Measurements from ENCODE around the gene USP14.
A peak's percentile ranks its signal among the peaks of the same experiment; 100 is the strongest.

Gene USP14

DNA sequence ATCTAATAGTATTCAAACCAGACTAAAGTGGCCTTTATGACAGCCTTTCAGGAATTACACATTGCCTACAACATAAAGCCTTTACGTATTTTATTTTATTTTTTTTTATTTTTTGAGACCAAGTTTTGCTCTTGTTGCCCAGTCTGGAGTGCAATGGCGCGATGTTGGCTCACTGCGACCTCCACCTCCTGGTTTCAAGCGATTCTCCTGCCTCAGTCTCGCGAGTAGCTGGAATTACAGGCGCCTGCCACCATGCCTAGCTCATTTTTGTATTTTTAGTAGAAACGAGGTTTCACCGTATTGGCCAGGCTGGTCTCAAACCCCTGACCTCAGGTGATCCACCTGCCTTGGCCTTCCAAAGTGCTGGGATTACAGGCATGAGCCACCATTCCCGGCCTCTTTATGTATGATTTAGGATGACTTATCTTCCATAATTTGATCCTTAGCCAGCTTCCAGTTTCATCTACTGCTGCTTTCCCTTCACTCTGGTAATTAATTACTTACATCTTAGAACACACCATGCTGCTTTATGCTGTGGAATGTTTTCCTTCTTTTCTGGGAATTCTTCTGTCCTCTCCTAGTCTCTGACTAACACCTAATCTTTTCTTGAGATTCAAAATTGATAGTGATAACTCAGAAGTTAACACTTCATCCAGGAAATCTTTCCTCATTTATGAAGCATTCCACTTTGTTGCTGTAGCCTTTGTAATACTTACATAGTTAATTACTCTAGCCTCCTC lies 2.6 kb downstream of the USP14 start:
- no peak for DNase-seq

DNA sequence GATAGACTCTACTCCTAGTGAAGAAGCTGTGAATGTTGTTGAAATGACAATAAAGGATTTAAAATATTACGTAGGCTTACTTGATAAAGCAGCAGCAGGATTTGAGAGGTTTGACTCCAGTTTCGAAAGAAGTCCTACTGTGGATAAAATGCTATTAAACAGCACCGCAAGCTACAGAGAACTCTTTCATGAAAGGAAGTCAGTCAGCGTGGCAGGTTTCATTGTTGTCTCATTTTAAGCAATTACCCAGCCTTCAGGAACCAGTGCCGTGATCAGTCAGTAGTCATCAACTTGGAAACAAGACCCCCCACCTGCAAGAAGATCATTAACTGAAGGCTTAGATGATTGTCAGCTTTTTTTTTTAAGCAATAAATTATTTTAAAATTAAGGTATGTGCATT lies 14.0 kb downstream of the USP14 start:
- no peak for DNase-seq

DNA sequence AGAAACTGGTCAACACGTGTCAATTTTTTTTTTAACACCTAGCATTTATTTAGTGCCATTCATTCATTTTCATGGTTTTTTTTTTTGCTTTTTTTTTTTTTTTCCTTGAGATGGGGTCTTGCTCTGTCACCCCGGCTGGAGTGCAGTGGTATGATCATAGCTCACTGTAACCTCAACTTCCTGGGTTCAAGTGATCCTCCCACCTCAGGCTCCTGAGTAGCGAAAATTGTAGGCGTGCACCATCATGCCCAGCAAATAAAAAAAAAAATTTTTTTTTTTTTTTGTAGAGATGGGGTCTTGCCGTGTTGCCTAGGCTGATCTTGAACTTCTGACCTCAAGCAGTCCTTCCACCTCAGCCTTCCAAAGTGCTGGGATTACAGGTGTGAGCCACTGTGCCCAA lies 21.1 kb downstream of the USP14 start:
- DNase-seq, result no peak

DNA sequence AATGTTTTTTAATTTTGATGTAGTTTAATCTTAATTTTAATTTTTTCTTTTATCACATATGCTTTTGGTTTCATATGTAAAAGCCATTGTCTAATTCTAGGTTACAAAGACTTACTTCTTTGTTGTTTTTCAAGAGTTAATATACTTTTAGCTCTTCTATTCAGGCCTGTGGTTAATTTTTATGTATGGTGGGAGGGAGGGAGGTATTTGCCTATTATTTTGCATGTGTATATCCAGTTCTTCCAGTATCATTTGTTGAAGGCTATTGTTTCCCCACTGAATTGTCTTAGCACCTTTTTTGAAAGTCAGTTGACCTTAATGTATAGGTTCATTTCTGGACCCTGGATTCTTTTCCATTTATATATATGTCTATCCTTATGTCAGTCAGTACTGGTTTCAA lies 23.4 kb downstream of the USP14 start:
- no peak for DNase-seq

DNA sequence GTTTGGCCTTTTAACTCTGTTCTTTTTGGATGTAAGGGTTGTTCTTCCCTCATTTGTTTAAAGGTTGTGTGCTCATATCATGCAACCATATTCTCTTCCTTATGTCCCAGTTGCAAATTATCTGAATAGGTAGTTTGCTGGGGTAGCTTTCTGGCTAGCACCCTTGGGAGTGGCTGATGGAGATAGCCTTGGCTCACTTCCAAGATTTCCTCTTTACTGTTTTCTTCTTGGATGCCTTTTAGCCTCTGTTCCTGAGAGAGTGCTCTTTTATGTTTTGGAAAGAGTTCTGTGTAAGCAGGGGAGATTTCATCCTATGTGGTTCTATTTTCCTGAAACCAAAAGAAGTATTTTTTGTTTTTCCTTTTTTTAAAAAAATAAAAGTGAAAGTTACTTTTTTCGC lies 25.4 kb downstream of the USP14 start:
- peak; percentile 64 for DNase-seq

DNA sequence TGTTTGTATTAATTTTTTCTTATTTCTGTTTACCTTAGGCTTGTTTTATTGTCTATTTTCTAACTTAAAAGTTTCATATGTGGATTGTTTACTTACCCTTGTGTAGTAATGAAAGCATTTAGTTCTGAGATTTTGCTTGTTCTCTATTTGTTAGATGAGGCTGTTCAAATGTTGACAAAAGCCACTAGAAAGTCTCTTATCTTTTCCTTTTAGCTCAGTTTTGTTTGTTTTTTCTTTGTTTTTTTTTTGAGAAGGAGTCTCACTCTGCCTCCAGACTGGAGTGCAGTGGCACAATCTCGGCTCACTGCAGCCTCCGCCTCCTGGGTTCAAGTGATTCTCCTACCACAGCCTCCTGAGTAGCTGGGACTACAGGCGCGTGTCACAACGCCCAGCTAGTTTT lies 30.9 kb downstream of the USP14 start:
- DNase-seq, result no peak

DNA sequence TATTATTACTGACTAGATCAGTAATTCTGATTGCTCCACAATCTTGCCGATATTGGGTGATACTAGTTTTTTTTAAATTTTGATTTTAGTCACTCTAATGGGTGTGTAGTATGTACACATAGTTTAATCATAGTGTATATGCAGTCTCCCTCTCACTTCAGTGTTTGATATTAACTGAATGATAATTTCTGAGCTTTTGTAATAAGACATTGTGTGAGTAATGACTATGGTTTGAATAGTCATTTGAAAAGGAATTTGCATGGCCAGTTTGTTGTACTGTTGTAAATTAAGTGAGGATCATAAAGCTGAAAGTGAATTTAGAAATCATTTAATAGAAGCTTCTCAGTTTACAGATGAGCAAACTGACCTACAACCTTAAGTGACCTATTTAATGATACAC lies 33.4 kb downstream of the USP14 start:
- DNase-seq, result no peak

DNA sequence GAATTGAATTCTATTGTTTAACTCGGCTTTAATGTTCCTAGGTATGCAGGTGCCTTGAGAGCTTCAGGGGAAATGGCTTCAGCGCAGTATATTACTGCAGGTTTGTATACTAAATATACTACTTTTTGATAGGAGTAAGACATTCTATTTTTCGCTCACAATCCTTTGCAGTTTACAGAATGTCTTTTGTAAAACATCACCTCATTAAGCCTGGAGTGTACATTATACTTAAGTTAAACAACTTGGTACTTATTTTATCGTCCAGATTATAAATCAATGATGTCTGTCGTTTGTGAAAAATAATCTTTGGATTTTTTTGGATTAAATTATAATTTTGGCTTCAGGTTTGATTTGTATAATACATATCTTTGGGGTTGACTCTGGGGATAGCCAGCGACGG lies 34.4 kb downstream of the USP14 start:
- no peak for DNase-seq

DNA sequence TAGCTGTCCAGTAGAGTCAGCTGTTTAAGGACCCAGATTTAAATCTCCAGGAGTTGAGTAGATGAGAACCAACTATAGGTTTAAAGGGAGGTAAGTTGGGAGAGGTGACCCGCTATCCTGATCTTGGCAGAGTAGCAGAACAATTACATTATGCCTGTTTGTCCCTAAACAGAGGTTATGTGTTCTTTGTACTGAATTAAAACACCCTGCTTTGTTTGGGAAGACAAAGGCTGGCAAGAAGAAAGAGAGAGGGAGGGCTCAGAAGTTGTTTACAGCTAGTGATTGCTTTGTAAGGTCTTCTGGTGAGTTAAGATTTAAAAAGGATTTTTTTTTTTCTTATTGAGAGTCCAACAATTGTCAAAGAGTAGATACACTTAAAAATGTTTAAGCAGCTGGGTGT lies 37.3 kb downstream of the USP14 start:
- no peak for DNase-seq

DNA sequence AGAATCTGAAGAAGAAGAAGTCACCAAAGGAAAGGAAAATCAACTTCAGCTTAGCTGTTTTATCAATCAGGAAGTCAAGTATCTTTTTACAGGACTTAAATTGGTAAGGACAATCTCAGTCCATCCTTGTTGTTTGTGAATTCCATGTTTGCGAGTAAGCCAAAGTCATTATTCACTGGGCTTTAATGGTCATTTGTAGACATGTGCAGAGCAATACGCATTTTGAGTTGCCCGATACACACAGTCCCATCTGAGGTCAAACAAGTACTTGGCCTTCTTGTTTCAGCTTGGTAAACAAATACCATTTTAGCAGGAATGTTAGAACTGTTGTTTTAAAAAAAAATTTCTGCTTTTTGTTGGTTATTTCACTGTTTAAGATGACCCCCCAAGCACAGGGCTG lies 40.9 kb downstream of the USP14 start:
- no peak for DNase-seq

DNA sequence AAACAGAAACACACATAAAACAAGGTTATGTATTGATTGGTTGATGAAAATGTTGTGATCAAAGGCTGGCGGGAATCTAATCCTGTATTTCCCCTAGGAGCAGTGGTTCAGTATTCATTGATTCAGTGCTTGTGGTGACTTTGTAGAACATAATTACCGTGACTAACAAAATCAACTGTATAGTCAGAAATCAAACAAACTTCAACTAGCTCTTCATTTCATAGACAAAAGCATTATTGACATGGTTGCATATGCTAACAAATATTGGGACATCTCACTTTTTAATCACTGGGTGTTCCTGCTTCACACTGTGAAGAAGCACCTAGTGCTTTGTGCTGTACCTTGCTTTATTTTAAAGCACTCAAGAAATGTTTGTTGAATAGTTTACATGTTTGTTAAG lies 41.4 kb downstream of the USP14 start:
- DNase-seq, result no peak

DNA sequence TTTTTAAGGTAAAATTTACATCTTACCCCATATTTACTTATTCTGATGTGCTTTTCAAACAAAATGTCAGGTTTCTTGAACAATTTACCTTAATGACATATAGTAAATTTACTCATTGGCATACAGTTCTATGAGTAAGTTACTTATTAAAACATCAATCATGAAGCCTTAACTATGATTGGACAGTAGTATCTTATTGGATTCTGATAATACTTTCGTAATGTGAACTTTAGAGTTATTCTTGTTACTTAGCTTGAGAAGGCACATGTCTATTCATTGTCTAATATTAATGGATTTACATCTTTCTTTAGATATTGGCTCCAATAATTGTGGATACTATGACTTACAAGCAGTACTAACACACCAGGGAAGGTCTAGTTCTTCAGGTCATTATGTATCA lies 51.7 kb downstream of the USP14 start:
- no peak for DNase-seq

DNA sequence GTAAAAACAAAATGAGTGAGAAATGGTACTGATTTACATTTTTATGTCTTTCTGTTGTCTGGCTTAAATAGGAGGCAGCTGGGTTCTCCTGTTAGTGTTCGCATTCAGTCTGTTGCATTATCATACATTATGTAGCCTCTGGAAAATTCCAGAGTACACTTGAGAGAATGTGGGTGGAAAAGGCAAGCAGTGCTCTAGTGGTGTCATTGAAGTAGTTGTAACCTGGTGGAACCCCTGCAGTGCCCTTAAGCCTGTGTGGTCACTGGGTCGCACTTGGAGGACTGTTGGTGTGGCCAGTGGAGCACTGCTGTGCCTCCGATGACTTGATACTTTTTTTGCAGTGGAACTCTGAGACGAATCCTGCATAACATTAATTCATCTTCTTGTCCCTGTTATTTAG lies 52.4 kb downstream of the USP14 start:
- DNase-seq, result no peak

DNA sequence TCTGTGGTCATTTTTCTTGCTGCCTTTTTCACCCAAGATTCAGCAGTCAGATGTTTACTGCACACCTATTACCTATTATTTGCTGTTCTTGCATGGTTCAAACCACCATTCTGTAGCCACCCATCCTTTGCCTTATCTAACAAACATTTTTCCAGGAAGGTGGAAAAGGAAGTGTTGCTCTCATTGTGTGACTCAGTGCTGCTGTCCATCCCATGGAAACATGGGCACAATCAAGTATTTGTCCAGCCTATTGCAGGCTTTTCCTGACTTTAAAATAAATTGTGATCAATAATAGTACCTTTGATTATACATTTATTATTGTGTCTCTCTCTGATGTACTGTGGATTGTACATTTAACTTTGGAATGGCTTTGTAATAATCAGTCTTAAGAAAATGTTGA lies 53.2 kb downstream of the USP14 start:
- DNase-seq, result no peak

DNA sequence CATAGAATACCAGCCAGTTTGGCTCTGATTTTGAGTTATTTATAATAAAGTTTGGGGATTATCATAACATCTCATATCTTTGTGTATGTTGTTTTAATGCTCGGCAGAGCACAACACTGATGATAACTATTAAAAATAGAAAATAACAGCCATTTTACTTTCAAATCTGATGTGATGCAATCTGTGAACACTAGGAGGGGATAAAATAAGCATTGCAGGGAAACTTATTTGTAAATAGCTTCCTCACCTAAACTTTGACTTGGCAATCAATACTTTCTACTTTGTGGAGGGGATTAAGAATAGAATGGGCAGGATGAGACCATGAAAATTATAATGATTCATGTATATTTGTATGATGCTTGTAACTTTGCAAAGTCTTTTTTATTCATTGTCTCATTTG lies 54.4 kb downstream of the USP14 start:
- no peak for DNase-seq

DNA sequence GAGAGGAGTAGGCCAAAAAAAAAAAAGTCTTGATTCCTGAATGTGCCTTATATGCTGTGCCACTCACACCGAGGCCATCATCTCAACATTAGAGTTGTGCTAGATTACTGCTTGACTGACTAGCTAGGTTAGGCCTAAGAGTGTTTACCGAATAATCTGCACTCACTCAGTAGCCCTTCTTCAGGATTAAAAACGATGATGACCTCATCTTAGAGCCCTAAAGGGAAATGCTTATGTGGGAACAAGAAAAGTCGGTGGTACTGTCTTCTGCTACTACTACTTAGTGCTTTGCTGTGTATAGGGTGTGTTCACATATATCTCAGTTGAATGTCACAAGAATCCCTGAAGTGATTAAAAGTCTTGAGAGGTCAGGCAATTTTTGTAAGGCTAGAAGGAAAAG lies 55.1 kb downstream of the USP14 start:
- DNase-seq, result no peak

DNA sequence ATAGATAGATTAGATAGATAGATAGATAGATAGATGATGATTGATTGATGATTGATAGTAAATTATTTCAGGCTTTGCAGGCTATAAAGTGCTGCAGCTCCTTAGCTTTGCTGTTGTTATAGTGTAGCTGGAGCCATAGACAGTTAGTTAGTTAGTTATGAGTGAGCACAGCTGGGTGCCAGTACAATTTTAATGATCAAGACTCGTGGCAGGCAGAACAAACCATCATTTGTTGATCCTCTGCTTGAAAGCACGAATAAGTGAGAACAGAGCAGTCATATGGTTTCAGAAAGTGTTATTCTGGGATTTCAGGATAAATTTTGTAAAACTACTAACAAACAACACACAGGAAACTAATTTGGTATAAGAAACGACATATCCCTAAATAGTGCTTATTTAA lies 55.6 kb downstream of the USP14 start:
- no peak for DNase-seq

DNA sequence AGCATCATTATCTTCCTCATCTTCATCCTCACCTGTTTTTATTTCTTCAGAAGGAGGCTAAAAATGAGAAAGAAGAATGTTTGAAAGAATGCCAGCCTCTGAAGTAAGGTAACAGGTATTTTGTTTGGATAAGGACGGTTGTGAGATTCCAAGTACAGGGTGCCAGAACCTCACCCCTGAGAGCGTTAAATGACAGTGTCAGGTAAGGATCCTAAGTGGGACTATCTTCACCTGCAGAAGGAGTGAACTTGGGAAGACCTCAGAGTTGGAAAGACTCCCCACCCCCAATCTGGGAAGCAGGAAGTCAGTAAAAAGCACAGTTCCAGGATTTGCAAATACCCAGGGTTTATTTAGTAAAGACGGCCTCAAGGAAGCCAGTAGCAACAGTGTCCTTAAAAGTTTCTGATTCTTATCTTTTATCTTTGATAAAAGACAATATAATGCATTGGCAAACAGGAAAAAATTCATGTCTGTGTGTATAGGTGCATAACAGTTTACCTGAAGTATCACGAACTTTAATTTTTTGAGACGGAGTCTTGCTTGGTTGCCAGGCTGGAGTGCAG lies 57.2 kb downstream of the USP14 start:
- no peak for DNase-seq

DNA sequence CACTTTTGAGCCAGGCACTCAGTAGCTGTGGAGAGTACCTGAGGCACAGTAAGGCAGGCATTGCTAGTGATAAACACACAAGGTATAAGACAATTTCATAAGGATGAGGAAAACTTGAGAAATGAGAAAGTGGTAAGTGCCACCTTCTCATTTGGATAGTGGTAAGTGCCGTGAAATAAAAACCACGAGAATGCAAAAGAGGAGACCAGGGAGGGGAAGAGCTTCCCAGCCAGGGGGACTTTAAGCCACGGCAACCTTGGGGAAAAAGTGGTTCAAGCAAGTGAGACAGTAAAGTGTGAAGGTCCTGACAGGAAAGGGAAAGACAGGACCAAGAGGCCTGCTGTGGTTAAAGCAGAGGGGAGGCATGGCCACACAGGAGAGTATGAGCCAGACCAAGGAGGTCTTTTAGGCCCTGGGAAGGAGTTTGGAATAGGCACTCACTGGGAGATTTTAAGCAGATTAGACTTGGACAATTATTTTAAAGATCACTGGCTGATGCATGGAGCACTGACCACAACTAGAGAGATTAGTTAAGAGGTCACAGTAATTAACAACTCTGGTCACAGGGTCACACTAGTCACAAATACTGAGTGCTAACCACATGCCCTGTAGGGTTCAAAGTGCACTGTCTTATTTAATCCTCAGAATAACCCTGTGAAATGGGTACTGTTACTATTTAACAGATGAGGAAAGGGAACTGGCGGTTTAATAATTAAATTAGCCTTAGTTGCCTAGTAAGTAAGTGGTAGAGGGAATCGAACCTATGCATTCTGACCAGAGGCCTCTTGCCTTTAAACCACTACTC lies 59.4 kb downstream of the USP14 start:
- DNase-seq, result no peak

DNA sequence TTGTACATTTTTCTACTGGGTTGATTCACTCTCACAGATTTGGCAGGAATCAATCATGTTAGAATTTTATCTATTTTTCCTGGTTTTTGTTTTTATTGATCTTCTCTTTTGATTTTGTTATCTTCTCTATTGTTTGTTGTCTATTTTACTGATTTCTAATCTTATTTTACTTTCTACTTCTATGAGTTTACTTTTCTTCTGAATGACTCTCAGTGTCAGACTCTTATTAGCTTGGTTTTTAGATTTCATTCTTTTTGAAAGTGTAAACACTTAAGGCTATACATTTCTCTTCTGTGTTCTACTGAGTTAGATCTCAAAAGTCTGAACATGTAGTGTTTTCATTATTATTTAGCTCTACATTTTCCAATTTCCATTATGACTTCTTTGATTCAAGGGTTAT lies 62.4 kb downstream of the USP14 start:
- no peak for DNase-seq

DNA sequence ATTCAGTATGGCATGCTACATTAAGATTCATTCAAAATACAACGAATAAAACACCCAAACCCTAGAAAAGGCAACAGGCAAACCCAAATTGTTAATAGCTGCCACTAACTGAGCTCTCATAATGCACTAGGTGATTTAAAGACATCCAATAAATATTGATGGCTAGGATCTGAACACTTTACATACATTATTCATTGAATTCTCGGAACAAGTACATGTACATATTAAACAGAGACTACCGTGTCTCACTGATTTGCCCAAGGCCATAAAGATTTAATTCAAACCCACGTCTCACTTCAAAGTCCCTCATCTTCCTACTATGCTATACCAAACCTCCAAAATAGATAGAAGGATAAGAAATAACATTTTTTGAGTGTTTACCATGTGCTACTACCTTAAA lies 67.4 kb downstream of the USP14 start:
- DNase-seq, result no peak

DNA sequence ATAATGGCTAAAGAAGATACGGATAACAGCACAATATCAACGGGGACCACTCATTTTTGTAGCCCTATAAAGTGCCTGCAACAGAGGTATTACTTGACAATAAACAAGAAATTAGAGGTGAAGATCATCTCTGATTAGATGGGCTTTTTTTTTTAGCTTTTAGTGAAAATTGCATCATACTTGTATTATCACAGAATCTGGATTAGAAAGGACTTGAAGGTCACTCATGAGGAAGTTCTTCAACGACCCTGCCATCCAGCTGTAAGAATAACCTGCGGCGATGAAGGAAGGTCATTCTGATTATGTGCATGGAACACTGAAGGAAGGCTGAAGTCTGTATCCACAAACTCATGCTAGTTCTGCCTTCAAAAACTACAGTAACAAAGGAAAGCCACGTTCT lies 69.0 kb downstream of the USP14 start:
- no peak for DNase-seq

DNA sequence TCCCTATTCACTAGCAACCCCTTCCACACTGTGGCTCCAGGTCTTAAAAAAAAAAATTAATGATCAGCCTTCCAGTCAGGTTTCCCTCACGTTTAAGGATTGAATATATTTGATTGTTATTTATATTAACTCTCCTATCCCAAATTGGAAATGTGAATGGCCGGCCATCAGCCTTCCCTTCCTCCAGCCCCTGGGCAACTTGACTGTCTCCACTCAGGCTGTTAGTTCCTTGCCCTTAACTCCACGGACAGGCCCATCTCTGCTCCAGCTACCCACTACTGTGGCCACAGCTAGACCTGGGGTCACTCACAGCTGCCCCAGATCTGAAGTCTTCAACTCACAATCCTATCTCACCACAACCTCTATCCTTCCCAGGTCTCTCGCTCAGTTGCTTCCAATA lies 69.5 kb downstream of the USP14 start:
- no peak for DNase-seq

DNA sequence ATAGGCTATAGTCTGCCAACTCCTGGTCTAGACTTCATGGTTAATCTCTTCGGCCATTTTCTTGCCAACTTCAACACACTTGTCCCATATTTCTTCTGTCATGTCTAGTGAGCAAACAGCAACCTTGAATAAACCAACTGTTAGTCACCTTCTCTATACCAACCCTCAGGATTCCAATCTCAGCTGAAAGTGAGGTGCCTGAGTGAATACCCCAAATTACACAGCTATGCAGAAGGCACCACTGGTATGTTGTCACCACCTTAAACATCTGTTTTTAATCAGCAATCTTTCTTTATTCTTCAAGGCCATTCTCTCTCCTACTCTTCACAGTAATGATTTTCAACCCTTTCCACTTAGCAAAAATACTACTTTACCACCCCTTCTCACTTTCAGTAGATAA lies 70.2 kb downstream of the USP14 start:
- DNase-seq, result no peak

DNA sequence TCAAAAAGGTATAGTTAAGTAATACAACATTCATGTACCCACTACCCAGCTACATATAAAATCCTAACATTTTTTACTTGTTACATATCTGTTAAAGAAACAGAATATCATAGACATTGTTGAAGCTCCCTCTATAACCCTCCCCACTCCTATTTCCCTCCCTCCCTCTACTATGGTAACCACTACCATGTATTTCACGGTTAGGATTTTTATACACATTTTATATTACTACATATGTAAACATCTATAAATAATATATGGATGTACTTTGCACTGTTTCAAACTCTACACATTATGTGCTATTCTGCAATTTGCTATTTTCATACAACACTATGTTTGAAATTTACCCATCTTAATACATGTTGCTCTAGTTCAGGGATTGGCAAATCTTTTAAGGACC lies 73.2 kb downstream of the USP14 start:
- no peak for DNase-seq
